ENCODE results near the gene PHLDB2.
A peak's percentile ranks its signal among the peaks of the same experiment; 100 is the strongest.
"Not testable (repeated sequence)": the region's sequence is repeated elsewhere in the genome, so short reads cannot be mapped to it uniquely, and the experiment has no call there.

Gene PHLDB2

DNA sequence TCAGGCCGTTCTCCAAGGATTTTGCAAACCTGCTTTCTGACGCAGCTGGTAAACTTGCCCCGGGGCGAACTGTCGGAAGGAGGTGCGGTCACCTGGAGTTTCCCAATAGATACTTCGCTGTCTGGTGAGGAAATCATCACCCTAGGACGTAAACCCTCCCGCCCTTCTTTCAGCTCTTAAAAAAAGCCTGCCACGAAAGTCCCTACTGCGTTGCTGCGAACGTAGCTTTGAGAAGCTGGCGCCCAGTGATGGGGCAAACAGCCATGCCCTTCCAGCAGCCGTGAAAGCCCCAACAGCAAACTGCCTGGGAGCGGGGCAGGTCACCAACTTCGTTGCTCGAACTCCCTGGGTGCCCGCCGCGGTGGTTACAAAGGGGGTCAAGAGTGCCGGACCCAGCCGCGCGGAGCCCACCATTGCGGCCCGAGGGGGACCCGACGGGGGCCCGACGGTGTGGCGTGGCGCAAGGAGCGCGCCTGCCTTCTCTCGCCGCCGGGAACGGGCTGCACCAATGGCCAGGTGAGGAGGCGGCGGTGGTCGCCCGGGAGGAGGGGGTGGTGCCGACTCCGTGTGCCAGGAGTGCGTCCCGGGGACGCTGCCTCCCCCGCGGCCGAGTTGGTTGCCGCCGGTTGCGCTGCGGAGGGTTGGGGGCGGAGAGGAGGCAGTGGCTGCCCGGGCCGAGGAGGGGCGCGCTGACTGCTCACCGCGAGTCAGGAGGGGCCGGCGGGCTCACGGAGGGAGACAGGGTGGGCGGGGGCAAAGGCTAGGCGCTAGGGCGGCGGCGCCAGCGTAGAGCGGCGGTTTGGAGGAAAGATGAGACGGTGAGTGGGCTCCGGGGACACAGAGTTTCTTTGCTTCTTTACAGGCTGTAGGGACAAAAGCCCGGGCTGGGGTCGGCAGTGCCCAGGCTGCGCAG, at the start of gene PHLDB2:
Gene PHLDB2 (plus strand): TSS at position 205 of the 913 bp plus-strand sequence. CDS start 24,813 bp downstream, outside the sequence.
- Histone ChIP-seq H3K4me1 (ENCODE audit: control insufficient read depth, insufficient read depth, low read length) (peaks cover 4% of the 10 kb centered on the region; the same call in 1 of the 2 replicates), H3K9me3 (ENCODE audit: control insufficient read depth, insufficient read depth, low read length) (no peaks in the 10 kb centered on the region), H3K4me3 (ENCODE audit: low read length) (peak within 1 kb of the TSS; percentile 68; the same call in 1 of the 2 replicates), H3K27me3 (ENCODE audit: control insufficient read depth, insufficient read depth, low read length) (no peaks in the 10 kb centered on the region; the same call in 1 of the 2 replicates), H3K27ac (ENCODE audit: low read length) (no peak within 1 kb of the TSS), H3K36me3 (ENCODE audit: control insufficient read depth, insufficient read depth, low read length) (no peaks in the 10 kb centered on the region)
- no peak for DNase-seq (ENCODE audit: low read depth, low spot score)
- WGBS (ENCODE audit: insufficient coverage, insufficient read length), result no CpG with 5 or more reads among the region's 78 CpGs

DNA sequence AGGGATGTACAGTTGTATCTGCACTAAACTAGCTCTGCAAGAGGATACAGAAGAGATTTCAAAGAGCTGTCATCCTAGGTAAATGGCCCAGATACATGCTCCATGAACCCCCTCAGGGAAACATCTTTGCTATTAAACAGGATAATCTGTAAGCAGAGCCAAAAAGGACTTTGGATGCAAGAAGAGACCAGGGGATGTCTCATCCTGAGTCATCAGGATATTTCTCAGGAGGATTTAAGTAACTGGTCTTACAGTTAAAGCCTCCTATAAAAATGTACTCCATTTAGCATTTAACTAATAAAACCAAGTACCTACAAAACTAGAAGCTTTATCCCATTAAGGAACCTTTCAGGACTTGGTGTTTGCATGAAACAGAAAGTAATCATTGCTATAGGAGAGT, 48.2 kb upstream of the PHLDB2 start:
- Histone ChIP-seq H3K27ac (ENCODE audit: low read length) (no peak overlapping the region), H3K4me1 (ENCODE audit: control insufficient read depth, insufficient read depth, low read length) (no peaks in the 10 kb centered on the region), H3K27me3 (ENCODE audit: control insufficient read depth, insufficient read depth, low read length) (no peaks in the 10 kb centered on the region), H3K9me3 (ENCODE audit: control insufficient read depth, insufficient read depth, low read length) (no peaks in the 10 kb centered on the region), H3K36me3 (ENCODE audit: control insufficient read depth, insufficient read depth, low read length) (no peaks in the 10 kb centered on the region), H3K4me3 (ENCODE audit: low read length) (no peak overlapping the region)
- no peak for DNase-seq (ENCODE audit: low read depth, low spot score)

DNA sequence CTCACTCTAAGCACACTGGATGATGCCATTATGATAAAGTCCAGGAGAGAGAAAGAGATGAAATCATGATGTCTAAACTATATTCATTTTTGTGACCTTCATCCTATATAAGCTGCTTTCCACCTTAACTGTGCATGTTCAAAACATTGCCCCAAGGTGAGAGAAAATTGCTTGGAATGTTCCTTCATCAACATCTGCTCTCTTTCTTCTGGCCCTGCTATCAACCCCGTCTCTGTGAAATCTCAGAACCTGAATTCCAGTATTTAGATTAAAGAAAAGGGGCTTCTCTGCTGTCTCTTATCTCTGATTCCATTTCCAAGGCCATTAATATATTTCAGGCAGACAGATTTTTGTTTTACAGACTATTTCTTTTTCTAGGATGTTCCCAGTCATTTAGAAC, 47.3 kb upstream of the PHLDB2 start:
- H3K4me1 ChIP-seq (ENCODE audit: control insufficient read depth, insufficient read depth, low read length), result no peaks in the 10 kb centered on the region
- no CpG with 5 or more reads among the region's 1 CpG for WGBS (ENCODE audit: insufficient coverage, insufficient read length)
- H3K36me3 ChIP-seq (ENCODE audit: control insufficient read depth, insufficient read depth, low read length), result no peaks in the 10 kb centered on the region
- H3K27ac ChIP-seq (ENCODE audit: low read length), result no peak overlapping the region
- H3K9me3 ChIP-seq (ENCODE audit: control insufficient read depth, insufficient read depth, low read length), result no peaks in the 10 kb centered on the region
- no peak for DNase-seq (ENCODE audit: low read depth, low spot score)
- no peaks in the 10 kb centered on the region for H3K27me3 ChIP-seq (ENCODE audit: control insufficient read depth, insufficient read depth, low read length)
- H3K4me3 ChIP-seq (ENCODE audit: low read length), result no peak overlapping the region

DNA sequence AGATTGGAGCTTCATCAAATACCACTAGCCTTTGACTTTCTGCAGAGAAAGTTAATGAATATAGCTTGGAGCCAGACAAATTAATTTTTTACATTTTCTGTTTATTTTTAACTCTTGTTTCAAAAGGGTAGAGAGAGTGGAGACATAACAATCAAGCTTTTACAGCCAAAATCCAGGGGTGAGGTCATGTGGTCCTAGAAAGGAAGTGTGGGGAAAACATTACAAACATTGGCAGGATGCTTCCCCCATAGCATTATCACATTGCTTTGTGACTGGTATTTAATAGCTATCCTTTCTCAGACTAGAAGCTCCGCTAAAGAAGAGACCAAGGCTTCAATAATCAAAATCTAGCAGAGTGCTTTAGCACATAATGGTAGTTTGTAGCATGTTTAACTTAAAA, 46.4 kb upstream of the PHLDB2 start:
- H3K27ac ChIP-seq (ENCODE audit: low read length), result no peak overlapping the region
- H3K36me3 ChIP-seq (ENCODE audit: control insufficient read depth, insufficient read depth, low read length), result no peaks in the 10 kb centered on the region
- no peak overlapping the region for H3K4me3 ChIP-seq (ENCODE audit: low read length)
- DNase-seq (ENCODE audit: low read depth, low spot score), result no peak
- no peaks in the 10 kb centered on the region for H3K27me3 ChIP-seq (ENCODE audit: control insufficient read depth, insufficient read depth, low read length)
- no peaks in the 10 kb centered on the region for H3K9me3 ChIP-seq (ENCODE audit: control insufficient read depth, insufficient read depth, low read length)
- H3K4me1 ChIP-seq (ENCODE audit: control insufficient read depth, insufficient read depth, low read length), result no peaks in the 10 kb centered on the region
- WGBS (ENCODE audit: insufficient coverage, insufficient read length), result no CpG with 5 or more reads among the region's 1 CpG

DNA sequence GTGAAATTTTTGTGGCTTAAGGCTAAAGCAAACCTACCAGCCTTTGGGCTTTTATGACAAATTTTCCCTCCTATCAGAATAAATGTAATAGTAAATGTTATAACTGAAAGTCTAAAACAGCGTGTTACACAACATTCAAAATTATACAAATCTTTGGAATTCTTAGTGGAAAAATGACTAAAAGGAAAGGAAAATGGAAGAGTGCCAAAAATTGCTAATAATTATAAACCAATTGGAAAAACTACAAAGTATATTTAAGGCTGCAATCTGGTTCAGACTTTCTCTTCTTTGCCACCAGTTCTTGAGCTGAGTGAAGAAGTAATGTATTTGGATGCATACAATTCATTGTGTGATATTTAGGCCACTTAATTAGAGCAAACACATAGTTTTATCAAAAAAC, 45.6 kb upstream of the PHLDB2 start:
- no CpG with 5 or more reads among the region's 1 CpG for whole genome bisulfite sequencing (ENCODE audit: insufficient coverage, insufficient read length)
- no peak for DNase-seq (ENCODE audit: low read depth, low spot score)
- no peak overlapping the region for H3K4me3 ChIP-seq (ENCODE audit: low read length)
- H3K36me3 ChIP-seq (ENCODE audit: control insufficient read depth, insufficient read depth, low read length), result no peaks in the 10 kb centered on the region
- no peaks in the 10 kb centered on the region for H3K9me3 ChIP-seq (ENCODE audit: control insufficient read depth, insufficient read depth, low read length)
- H3K27ac ChIP-seq (ENCODE audit: low read length), result no peak overlapping the region
- H3K27me3 ChIP-seq (ENCODE audit: control insufficient read depth, insufficient read depth, low read length), result no peaks in the 10 kb centered on the region
- H3K4me1 ChIP-seq (ENCODE audit: control insufficient read depth, insufficient read depth, low read length), result no peaks in the 10 kb centered on the region

DNA sequence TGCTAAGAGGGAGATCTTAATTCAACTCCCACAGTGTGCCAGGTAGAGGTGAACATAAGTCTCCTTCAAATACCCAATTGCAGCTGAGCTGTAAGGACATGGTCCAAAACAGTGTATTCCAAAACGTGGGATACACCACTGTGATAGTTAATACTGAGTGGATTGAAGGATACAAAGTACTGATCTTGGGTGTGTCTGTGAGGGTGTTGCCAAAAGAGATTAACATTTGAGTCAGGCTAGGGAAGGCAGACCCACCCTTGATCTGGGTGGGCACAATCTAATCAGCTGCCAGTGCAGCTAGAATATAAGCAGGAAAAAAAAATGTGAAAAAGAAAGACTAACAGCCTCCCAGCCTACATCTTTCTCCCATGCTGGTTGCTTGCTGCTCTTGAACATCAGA, 45.1 kb upstream of the PHLDB2 start:
- H3K27me3 ChIP-seq (ENCODE audit: control insufficient read depth, insufficient read depth, low read length), result no peaks in the 10 kb centered on the region
- H3K4me1 ChIP-seq (ENCODE audit: control insufficient read depth, insufficient read depth, low read length), result no peaks in the 10 kb centered on the region
- H3K9me3 ChIP-seq (ENCODE audit: control insufficient read depth, insufficient read depth, low read length), result no peaks in the 10 kb centered on the region
- H3K4me3 ChIP-seq (ENCODE audit: low read length), result no peak overlapping the region
- DNase-seq (ENCODE audit: low read depth, low spot score), result no peak
- no peaks in the 10 kb centered on the region for H3K36me3 ChIP-seq (ENCODE audit: control insufficient read depth, insufficient read depth, low read length)
- no peak overlapping the region for H3K27ac ChIP-seq (ENCODE audit: low read length)
- WGBS (ENCODE audit: insufficient coverage, insufficient read length), result no CpG with 5 or more reads among the region's 1 CpG

DNA sequence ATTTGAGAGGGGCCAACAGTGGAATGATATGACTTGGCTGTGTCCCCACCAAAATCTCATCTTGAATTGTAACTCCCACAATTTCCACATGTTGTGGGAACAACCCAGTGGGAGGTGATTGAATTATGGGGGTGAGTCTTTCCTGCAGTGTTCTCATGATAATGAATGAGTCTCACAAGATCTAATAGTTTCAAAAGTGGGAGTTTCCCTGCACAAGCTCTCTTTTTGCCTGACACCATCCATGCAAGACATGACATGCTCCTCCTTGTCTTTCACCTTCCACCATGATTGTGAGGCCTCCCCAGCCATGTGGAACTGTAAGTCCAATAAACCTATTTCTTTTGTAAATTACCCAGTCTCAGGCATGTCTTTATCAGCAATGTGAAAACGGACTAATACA, 42.3 kb upstream of the PHLDB2 start:
- not testable (repeated sequence) for H3K4me3 ChIP-seq (ENCODE audit: low read length); H3K27me3 ChIP-seq (ENCODE audit: control insufficient read depth, insufficient read depth, low read length); H3K4me1 ChIP-seq (ENCODE audit: control insufficient read depth, insufficient read depth, low read length); H3K36me3 ChIP-seq (ENCODE audit: control insufficient read depth, insufficient read depth, low read length); H3K9me3 ChIP-seq (ENCODE audit: control insufficient read depth, insufficient read depth, low read length); H3K27ac ChIP-seq (ENCODE audit: low read length); DNase-seq (ENCODE audit: low read depth, low spot score)
- WGBS (ENCODE audit: insufficient coverage, insufficient read length), result no CpG with 5 or more reads among the region's 1 CpG

DNA sequence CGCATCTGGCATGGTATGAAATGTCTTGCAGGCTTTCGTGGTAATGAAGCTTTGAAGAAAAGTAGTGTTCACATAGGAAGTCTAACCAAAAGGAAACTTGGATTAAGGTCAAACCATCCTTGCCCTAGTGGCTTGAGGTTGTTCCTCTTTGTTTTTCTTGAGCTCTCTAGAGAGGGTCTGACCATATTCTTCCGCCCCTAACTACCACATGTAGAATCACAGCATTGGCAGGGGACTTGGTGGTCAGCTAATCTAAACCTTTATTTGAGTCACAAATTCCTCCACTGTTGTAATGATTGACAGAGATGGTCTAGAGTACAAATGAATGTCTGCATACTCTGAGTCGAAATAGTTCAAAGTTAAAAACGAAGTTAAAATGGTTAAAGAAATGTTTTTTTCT, 39.1 kb upstream of the PHLDB2 start:
- H3K4me1 ChIP-seq (ENCODE audit: control insufficient read depth, insufficient read depth, low read length), result no peaks in the 10 kb centered on the region
- no peak overlapping the region for H3K4me3 ChIP-seq (ENCODE audit: low read length)
- no peaks in the 10 kb centered on the region for H3K9me3 ChIP-seq (ENCODE audit: control insufficient read depth, insufficient read depth, low read length)
- no peaks in the 10 kb centered on the region for H3K36me3 ChIP-seq (ENCODE audit: control insufficient read depth, insufficient read depth, low read length)
- DNase-seq (ENCODE audit: low read depth, low spot score), result no peak
- H3K27ac ChIP-seq (ENCODE audit: low read length), result no peak overlapping the region
- H3K27me3 ChIP-seq (ENCODE audit: control insufficient read depth, insufficient read depth, low read length), result no peaks in the 10 kb centered on the region
- no CpG with 5 or more reads among the region's 5 CpGs for WGBS (ENCODE audit: insufficient coverage, insufficient read length)

DNA sequence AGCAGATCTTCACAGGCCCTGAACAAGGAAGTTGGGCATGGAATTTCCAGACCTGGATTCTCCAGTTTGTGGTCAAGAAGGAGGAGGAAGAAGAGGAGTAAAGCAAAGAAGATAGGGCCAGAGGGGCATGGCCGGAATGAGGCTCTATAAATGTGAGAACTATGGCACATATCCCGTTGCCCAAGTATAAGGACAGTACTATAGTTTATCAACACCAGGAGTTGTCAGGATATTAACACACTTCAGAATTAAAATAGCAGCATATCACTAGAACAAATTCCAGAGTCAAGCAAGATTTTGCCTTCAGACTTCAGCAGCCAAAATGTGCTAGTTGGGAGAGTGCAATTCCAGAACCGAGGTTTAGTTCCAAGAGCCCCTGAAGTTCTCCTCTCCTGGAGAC, 38.4 kb upstream of the PHLDB2 start:
- WGBS (ENCODE audit: insufficient coverage, insufficient read length), result no CpG with 5 or more reads among the region's 3 CpGs
- no peaks in the 10 kb centered on the region for H3K36me3 ChIP-seq (ENCODE audit: control insufficient read depth, insufficient read depth, low read length)
- H3K27me3 ChIP-seq (ENCODE audit: control insufficient read depth, insufficient read depth, low read length), result no peaks in the 10 kb centered on the region
- H3K27ac ChIP-seq (ENCODE audit: low read length), result no peak overlapping the region
- no peaks in the 10 kb centered on the region for H3K4me1 ChIP-seq (ENCODE audit: control insufficient read depth, insufficient read depth, low read length)
- H3K4me3 ChIP-seq (ENCODE audit: low read length), result no peak overlapping the region
- DNase-seq (ENCODE audit: low read depth, low spot score), result no peak
- no peaks in the 10 kb centered on the region for H3K9me3 ChIP-seq (ENCODE audit: control insufficient read depth, insufficient read depth, low read length)

DNA sequence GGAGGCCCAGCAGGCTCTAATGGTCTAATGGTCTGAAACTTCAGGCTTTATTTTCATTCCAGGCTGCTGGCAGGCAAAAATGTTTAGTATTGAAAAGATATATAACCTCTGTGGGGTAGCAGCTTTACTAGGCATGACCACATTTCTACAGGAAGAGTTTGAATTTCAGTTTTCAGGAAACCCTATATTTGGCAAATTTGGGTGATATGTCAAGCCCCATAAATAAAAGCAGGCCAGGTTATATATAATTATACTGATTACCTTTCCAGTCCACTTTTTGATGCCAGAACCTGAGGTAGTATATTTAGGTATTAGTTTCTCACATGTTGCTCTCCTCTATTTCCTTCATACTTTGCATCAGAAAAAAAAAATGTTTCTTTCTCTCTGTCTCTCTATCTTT, 37.2 kb upstream of the PHLDB2 start:
- H3K27me3 ChIP-seq (ENCODE audit: control insufficient read depth, insufficient read depth, low read length), result no peaks in the 10 kb centered on the region
- no peaks in the 10 kb centered on the region for H3K9me3 ChIP-seq (ENCODE audit: control insufficient read depth, insufficient read depth, low read length)
- no peak overlapping the region for H3K27ac ChIP-seq (ENCODE audit: low read length)
- no peaks in the 10 kb centered on the region for H3K4me1 ChIP-seq (ENCODE audit: control insufficient read depth, insufficient read depth, low read length)
- no peak for DNase-seq (ENCODE audit: low read depth, low spot score)
- H3K4me3 ChIP-seq (ENCODE audit: low read length), result no peak overlapping the region
- H3K36me3 ChIP-seq (ENCODE audit: control insufficient read depth, insufficient read depth, low read length), result no peaks in the 10 kb centered on the region

DNA sequence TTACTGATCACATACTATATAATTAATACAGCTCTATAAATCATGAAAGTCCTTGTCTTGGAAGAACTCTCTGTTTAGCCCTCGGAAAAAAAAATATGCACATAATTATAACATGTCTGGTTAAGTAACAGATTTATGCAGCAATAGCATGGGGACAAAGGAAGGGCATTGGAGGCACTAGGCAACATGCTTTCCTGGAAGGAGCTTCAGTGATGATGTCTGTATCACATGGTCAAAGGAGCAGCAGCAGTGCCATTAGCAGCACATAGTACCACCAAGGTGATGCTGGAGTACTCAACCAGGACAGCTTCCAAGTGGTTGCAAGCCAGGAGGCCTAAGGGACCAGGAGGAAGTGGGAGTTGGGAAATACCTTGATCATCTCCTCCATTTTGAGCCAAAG, 36.3 kb upstream of the PHLDB2 start:
- WGBS (ENCODE audit: insufficient coverage, insufficient read length), result no CpG with 5 or more reads among the region's 1 CpG
- Histone ChIP-seq H3K27me3 (ENCODE audit: control insufficient read depth, insufficient read depth, low read length) (no peaks in the 10 kb centered on the region), H3K9me3 (ENCODE audit: control insufficient read depth, insufficient read depth, low read length) (no peaks in the 10 kb centered on the region), H3K36me3 (ENCODE audit: control insufficient read depth, insufficient read depth, low read length) (no peaks in the 10 kb centered on the region), H3K4me1 (ENCODE audit: control insufficient read depth, insufficient read depth, low read length) (no peaks in the 10 kb centered on the region), H3K27ac (ENCODE audit: low read length) (no peak overlapping the region), H3K4me3 (ENCODE audit: low read length) (no peak overlapping the region)
- DNase-seq (ENCODE audit: low read depth, low spot score), result no peak
